Measurements from ENCODE around the gene SPRN. TPM values are rescaled to one million over a fixed set of nuclear protein-coding genes. Genes with fewer than 3 reads are reported as not detected.
A peak's percentile ranks its signal among the peaks of the same experiment; 100 is the strongest.

The SPRN gene
- total RNA-seq, 6 experiments from 2014 or later: 0.07 to 15.1 (median 0.11) TPM; not detected in 1

DNA sequence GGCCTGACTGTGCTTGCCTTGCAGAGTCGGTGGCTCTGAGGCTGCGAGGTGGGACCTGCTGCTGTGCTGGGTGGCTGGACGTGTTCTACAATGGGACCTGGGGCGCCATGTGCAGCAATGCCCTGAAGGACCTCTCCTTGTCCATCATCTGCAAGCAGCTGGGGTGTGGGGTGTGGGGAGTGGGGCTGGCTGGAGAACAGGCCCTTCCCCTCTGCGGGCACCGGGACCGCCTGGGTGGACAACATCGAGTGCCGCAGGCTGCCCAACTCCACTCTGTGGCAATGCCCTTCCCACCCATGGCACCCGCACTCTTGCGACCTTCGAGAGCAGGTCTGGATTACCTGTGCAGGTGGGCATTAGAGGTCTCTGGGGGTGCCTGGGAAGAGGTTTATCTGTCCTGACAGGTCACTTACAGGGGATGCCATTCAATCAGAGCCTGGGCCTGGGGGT is 40.2 kb upstream of the SPRN start:
- H3K36me3 ChIP-seq: no peaks in the 10 kb centered on the region
- H3K4me1 ChIP-seq: no peaks in the 10 kb centered on the region
- H3K4me3 ChIP-seq: no peak overlapping the region
- no peaks in the 10 kb centered on the region for H3K27me3 ChIP-seq
- H3K27ac ChIP-seq: no peak overlapping the region
- no peaks in the 10 kb centered on the region for H3K9me3 ChIP-seq
- TF ChIP-seq POLR2A (IDR thresholded peaks at IDR 0.05) (no peak), CTCF (IDR thresholded peaks at IDR 0.05) (no peak)
- intact Hi-C loops (cut with DNase I): no loop called here
- 100% methylated on average over 3 of the region's 12 CpGs for WGBS (ENCODE audit: insufficient coverage, low coverage, low lambda C conversion rate, missing lambda C conversion rate)
- ATAC-seq: no peak
- peak in 1 of 3 donors; percentile 42 for DNase-seq

DNA sequence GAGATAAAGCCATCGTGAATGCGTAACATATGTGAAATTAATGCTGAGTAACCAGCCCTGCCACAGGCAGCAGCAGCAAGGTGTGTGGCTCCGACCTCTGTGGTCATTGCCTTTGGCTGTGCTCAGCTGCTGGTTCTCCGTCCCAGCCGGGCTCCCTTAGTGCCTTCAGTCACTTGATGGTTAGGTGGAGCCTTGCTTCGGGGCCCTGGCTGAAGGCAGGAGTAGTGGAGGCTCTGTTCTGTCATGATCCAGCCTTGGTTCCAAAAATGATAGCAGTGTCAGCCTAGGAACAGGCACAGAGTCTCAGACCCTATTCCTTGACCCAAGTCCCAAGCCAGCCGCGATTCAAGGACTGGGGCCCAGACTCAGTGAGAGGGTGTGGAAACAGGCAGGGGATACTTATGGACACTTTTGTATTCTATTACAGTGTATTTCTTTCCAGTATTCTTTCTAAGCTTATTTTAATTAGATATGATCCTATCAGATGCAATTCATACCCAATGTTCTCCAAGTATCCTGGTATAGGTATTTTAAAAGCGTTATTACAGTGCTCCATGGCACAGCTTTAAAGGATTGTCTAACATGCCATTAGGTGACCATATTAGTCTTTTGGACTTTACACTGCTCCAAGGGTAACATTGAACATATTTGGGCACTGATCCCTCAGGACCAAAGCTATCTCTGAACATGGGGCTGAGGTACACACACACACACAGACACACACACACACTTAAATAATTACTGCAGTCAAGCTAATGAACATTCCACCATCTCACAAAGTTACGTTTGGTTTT is 38.3 kb upstream of the SPRN start:
- Histone ChIP-seq H3K4me1 (no peaks in the 10 kb centered on the region), H3K36me3 (no peaks in the 10 kb centered on the region), H3K9me3 (no peaks in the 10 kb centered on the region), H3K27me3 (no peaks in the 10 kb centered on the region), H3K27ac (no peak overlapping the region), H3K4me3 (no peak overlapping the region)
- ATAC-seq: peak in 3 of 4 donors; percentile 15 to 38 (median 37)
- DNase-seq: peak in 1 of 3 donors; percentile 31
- intact Hi-C loops (cut with DNase I): no loop called here
- TF ChIP-seq POLR2A (IDR thresholded peaks at IDR 0.05) (no peak), CTCF (IDR thresholded peaks at IDR 0.05) (no peak)
- WGBS (ENCODE audit: insufficient coverage, low coverage, low lambda C conversion rate, missing lambda C conversion rate): 85% methylated on average over 6 of the region's 10 CpGs

GRCh38 chr10:133461841-133462240 is 37.4 kb upstream of the SPRN start:
- Histone ChIP-seq H3K4me3 (no peak overlapping the region), H3K9me3 (no peaks in the 10 kb centered on the region), H3K27ac (no peak overlapping the region), H3K27me3 (no peaks in the 10 kb centered on the region), H3K4me1 (no peaks in the 10 kb centered on the region), H3K36me3 (no peaks in the 10 kb centered on the region)
- DNase-seq (no peak), ATAC-seq (no peak)
- intact Hi-C loops (cut with DNase I): no loop called here
- TF ChIP-seq CTCF (IDR thresholded peaks at IDR 0.05) (no peak), POLR2A (IDR thresholded peaks at IDR 0.05) (no peak)
- WGBS (ENCODE audit: insufficient coverage, low coverage, low lambda C conversion rate, missing lambda C conversion rate): 81% methylated on average over 3 of the region's 8 CpGs

GRCh38 chr10:133461027-133461426 is 36.6 kb upstream of the SPRN start:
- no peak overlapping the region for H3K27ac ChIP-seq
- WGBS (ENCODE audit: insufficient coverage, low coverage, low lambda C conversion rate, missing lambda C conversion rate): 89% methylated on average over 1 of the region's 7 CpGs
- DNase-seq (peak in 1 of 3 donors; percentile 37), ATAC-seq (no peak)
- H3K4me1 ChIP-seq: no peaks in the 10 kb centered on the region
- no peaks in the 10 kb centered on the region for H3K36me3 ChIP-seq
- intact Hi-C loops (cut with DNase I): no loop called here
- H3K4me3 ChIP-seq: no peak overlapping the region
- no peaks in the 10 kb centered on the region for H3K27me3 ChIP-seq
- no peaks in the 10 kb centered on the region for H3K9me3 ChIP-seq
- TF ChIP-seq CTCF (IDR thresholded peaks at IDR 0.05) (no peak), POLR2A (IDR thresholded peaks at IDR 0.05) (no peak)

Measured in right lobe of liver (tissue), 6 donors.